Breast epithelium (tissue), 4 donors: Measurements from ENCODE around the gene SHLD1. TPM values are rescaled to one million over a fixed set of nuclear protein-coding genes. Genes with fewer than 3 reads are reported as not detected.
"Not testable (repeated sequence)": the region's sequence is repeated elsewhere in the genome, so short reads cannot be mapped to it uniquely, and the experiment has no call there.

ENCODE experiments used
- DNase-seq, 2 donors: peaks; one replicate each; pipeline ENCODE4 v3.0.0-alpha.2; 2019; ENCODE audit warnings: low spot score in 2 of 2
- H3K27ac ChIP-seq, 2 donors: fragments of 200-600 bp; sonication (generic) in 1 of 2; one replicate each; pipeline ENCODE4 v1.5.1; 2016 to 2019; ENCODE audit warnings: mild to moderate bottlenecking in 1 of 2
- H3K27me3 ChIP-seq, 2 donors: fragments of 200-600 bp; sonication (generic) in 1 of 2; one replicate each; pipeline versions ENCODE4 v1.5.1 to v1.6.0; 2017 to 2019; ENCODE audit warnings: control low read depth in 1 of 2, mild to moderate bottlenecking in 1 of 2
- H3K36me3 ChIP-seq: fragments of 200-600 bp; one replicate; pipeline ENCODE4 v1.5.1; 2019
- H3K4me1 ChIP-seq, 2 donors: fragments of 200-600 bp; sonication (generic); one replicate each; pipeline ENCODE4 v1.5.1; 2016 to 2019; ENCODE audit warnings: control low read depth in 1 of 2
- H3K4me3 ChIP-seq, 3 donors: fragments of 200-600 bp; sonication (generic); 1 replicate in 2 of 3; 2 replicates in 1 of 3; pipeline ENCODE4 v1.5.1; 2016 to 2019; ENCODE audit warnings: mild to moderate bottlenecking in 3 of 3, moderate library complexity in 2 of 3
- H3K9me3 ChIP-seq, 2 donors: fragments of 200-600 bp; sonication (generic) in 1 of 2; one replicate each; pipeline ENCODE4 v1.5.1; 2016 to 2019; ENCODE audit warnings: control low read depth in 1 of 2
- CTCF ChIP-seq, 3 donors: fragments of 450-650 bp; IDR thresholded peaks; one replicate each; pipeline ENCODE4 v1.5.1; 2016 to 2017; ENCODE audit warnings: antibody characterized with exemption in 3 of 3, mild to moderate bottlenecking in 3 of 3, moderate library complexity in 3 of 3
- POLR2A ChIP-seq: fragments of 450-650 bp; IDR thresholded peaks from one replicate; pipeline ENCODE4 v1.6.1; 2016; ENCODE audit warnings: antibody characterized with exemption, mild to moderate bottlenecking, moderate library complexity
- POLR2AphosphoS5 ChIP-seq, 3 donors: sonication (generic); formaldehyde crosslinking; IDR thresholded peaks; one replicate each; pipeline ENCODE4 v1.6.1; 2017; ENCODE audit warnings: antibody characterized with exemption in 3 of 3
- intact Hi-C: fragments of 100-400 bp; cut with DNase I; formaldehyde crosslinking; loops from one replicate; pipeline ENCODE4 v1.15.1; 2023; ENCODE audit warnings: low total_unique reads
- total RNA-seq, 3 donors: library from RNA; depleted of rRNA; stranded (reverse); fragments of >200 nt; gene quantifications; one replicate each; pipeline ENCODE4 v1.1.0, GENCODE V29; 2016

Gene SHLD1
- total RNA-seq, 3 donors from 2014 or later, result 2.7 to 7.3 (median 6.6) TPM

GRCh38 chr20:5719861-5720403, 30.3 kb upstream of the SHLD1 start:
- DNase-seq, result no peak
- H3K9me3 ChIP-seq, result peaks cover 0 to 8% of the 10 kb centered on the region in 2 donors
- H3K36me3 ChIP-seq, result no peaks in the 10 kb centered on the region
- intact Hi-C loops, result no loop called here
- TF ChIP-seq CTCF (IDR thresholded peaks at IDR 0.05) (no peak), POLR2A (no peak), POLR2AphosphoS5 (IDR thresholded peaks at IDR 0.05) (no peak)
- H3K4me1 ChIP-seq, result no peaks in the 10 kb centered on the region
- H3K27ac ChIP-seq, result no peak overlapping the region
- no peaks in the 10 kb centered on the region for H3K27me3 ChIP-seq
- no peak overlapping the region for H3K4me3 ChIP-seq

- H3K4me1 ChIP-seq, result no peaks in the 10 kb centered on the region
- intact Hi-C loops, result no loop called here
- no peaks in the 10 kb centered on the region for H3K36me3 ChIP-seq
- no peak overlapping the region for H3K4me3 ChIP-seq
- no peak overlapping the region for H3K27ac ChIP-seq
- peaks cover 0 to 3% of the 10 kb centered on the region in 2 donors for H3K9me3 ChIP-seq
- H3K27me3 ChIP-seq, result no peaks in the 10 kb centered on the region
- no peak for TF ChIP-seq CTCF (IDR thresholded peaks at IDR 0.05)
- no peak for DNase-seq
Observed at GRCh38 chr20:5720696-5721095, 29.5 kb upstream of the SHLD1 start.

- H3K4me3 ChIP-seq, DNase-seq, H3K9me3 ChIP-seq, H3K4me1 ChIP-seq, H3K27ac ChIP-seq, intact Hi-C loops, H3K27me3 ChIP-seq, H3K36me3 ChIP-seq: not testable (repeated sequence)
Observed at GRCh38 chr20:5721356-5721755, 28.8 kb upstream of the SHLD1 start.

GRCh38 chr20:5722927-5723326, 27.3 kb upstream of the SHLD1 start:
- Histone ChIP-seq H3K36me3 (no peaks in the 10 kb centered on the region), H3K4me3 (no peak overlapping the region), H3K27me3 (no peaks in the 10 kb centered on the region), H3K9me3 (no peaks in the 10 kb centered on the region), H3K27ac (no peak overlapping the region), H3K4me1 (no peaks in the 10 kb centered on the region)
- no peak for TF ChIP-seq CTCF (IDR thresholded peaks at IDR 0.05)
- no peak for TF ChIP-seq POLR2A
- TF ChIP-seq POLR2AphosphoS5 (IDR thresholded peaks at IDR 0.05), result no peak
- no peak for DNase-seq
- intact Hi-C loops, result no loop called here

- H3K36me3 ChIP-seq, DNase-seq, intact Hi-C loops, H3K9me3 ChIP-seq, H3K4me1 ChIP-seq, H3K27me3 ChIP-seq, H3K4me3 ChIP-seq, H3K27ac ChIP-seq: not testable (repeated sequence)
Observed at GRCh38 chr20:5725183-5725463, 25.1 kb upstream of the SHLD1 start.

GRCh38 chr20:5727018-5727515, 23.1 kb upstream of the SHLD1 start:
- Histone ChIP-seq H3K27ac (no peak overlapping the region), H3K4me3 (no peak overlapping the region), H3K27me3 (no peaks in the 10 kb centered on the region), H3K36me3 (no peaks in the 10 kb centered on the region), H3K9me3 (no peaks in the 10 kb centered on the region), H3K4me1 (no peaks in the 10 kb centered on the region)
- TF ChIP-seq POLR2AphosphoS5 (IDR thresholded peaks at IDR 0.05) (no peak), CTCF (IDR thresholded peaks at IDR 0.05) (no peak), POLR2A (no peak)
- intact Hi-C loops, result no loop called here
- DNase-seq, result no peak
